ENCODE measurements around the gene MTRFR. TPM values are rescaled to one million over a fixed set of nuclear protein-coding genes. Genes with fewer than 3 reads are reported as not detected.

The MTRFR gene
- total RNA-seq, 1 donor from 2014 or later = 10.9 TPM

GRCh38 chr12:123305136-123305535 lies 71.9 kb downstream of the MTRFR start:
- no peaks in the 10 kb centered on the region for H3K36me3 ChIP-seq (ENCODE audit: control insufficient read depth, insufficient read depth, low read length)
- no peaks in the 10 kb centered on the region for H3K27me3 ChIP-seq (ENCODE audit: control insufficient read depth, insufficient read depth, low read length)
- H3K4me3 ChIP-seq (ENCODE audit: low read depth, low read length) = no peak overlapping the region
- TF ChIP-seq, protein P1, sequence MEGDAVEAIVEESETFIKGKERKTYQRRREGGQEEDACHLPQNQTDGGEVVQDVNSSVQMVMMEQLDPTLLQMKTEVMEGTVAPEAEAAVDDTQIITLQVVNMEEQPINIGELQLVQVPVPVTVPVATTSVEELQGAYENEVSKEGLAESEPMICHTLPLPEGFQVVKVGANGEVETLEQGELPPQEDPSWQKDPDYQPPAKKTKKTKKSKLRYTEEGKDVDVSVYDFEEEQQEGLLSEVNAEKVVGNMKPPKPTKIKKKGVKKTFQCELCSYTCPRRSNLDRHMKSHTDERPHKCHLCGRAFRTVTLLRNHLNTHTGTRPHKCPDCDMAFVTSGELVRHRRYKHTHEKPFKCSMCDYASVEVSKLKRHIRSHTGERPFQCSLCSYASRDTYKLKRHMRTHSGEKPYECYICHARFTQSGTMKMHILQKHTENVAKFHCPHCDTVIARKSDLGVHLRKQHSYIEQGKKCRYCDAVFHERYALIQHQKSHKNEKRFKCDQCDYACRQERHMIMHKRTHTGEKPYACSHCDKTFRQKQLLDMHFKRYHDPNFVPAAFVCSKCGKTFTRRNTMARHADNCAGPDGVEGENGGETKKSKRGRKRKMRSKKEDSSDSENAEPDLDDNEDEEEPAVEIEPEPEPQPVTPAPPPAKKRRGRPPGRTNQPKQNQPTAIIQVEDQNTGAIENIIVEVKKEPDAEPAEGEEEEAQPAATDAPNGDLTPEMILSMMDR (IDR thresholded peaks at IDR 0.05; ENCODE audit: insufficient read depth, low read length, poor library complexity, severe bottlenecking) = no peak
- DNase-seq (ENCODE audit: low read depth) = no peak

GRCh38 chr12:123306200-123306599 lies 73.0 kb downstream of the MTRFR start:
- no peak overlapping the region for H3K4me3 ChIP-seq (ENCODE audit: low read depth, low read length)
- no peak for DNase-seq (ENCODE audit: low read depth)
- no peaks in the 10 kb centered on the region for H3K36me3 ChIP-seq (ENCODE audit: control insufficient read depth, insufficient read depth, low read length)
- TF ChIP-seq, protein P1 (IDR thresholded peaks at IDR 0.05; ENCODE audit: insufficient read depth, low read length, poor library complexity, severe bottlenecking) = no peak
- no peaks in the 10 kb centered on the region for H3K27me3 ChIP-seq (ENCODE audit: control insufficient read depth, insufficient read depth, low read length)

Other genes with a start within 250 kb of the MTRFR start
- 5.2 and 5.7 TPM in 2 replicates for gene PITPNM2, start 82.3 kb upstream of the MTRFR start, total RNA-seq
- 17.5 and 42.1 TPM in 2 replicates for gene MPHOSPH9, start 295 bp upstream of the MTRFR start, total RNA-seq
- gene CDK2AP1, start 38.4 kb downstream of the MTRFR start, total RNA-seq = 175 and 195 TPM in 2 replicates
- gene SBNO1, start 131.4 kb downstream of the MTRFR start, total RNA-seq = 29.2 and 31.5 TPM in 2 replicates
- 44.0 and 44.4 TPM in 2 replicates for gene KMT5A, start 150.7 kb downstream of the MTRFR start, total RNA-seq
- 3.6 and 4.2 TPM in 2 replicates for gene RILPL2, start 203.2 kb downstream of the MTRFR start, total RNA-seq
- 9.3 TPM in 2 replicates for gene SNRNP35, start 224.7 kb downstream of the MTRFR start, total RNA-seq